NCI-H1092 treated with DMSO at 0.1 percent for 48 hours (cell line): Measurements from ENCODE around the gene CIAO2A.
"Not testable (repeated sequence)": the region's sequence is repeated elsewhere in the genome, so short reads cannot be mapped to it uniquely, and the experiment has no call there.

Experiments used
- DNase-seq: peaks from one replicate; lab custom pipeline; 2025; lab: John Stamatoyannopoulos, UW

Gene CIAO2A

DNA sequence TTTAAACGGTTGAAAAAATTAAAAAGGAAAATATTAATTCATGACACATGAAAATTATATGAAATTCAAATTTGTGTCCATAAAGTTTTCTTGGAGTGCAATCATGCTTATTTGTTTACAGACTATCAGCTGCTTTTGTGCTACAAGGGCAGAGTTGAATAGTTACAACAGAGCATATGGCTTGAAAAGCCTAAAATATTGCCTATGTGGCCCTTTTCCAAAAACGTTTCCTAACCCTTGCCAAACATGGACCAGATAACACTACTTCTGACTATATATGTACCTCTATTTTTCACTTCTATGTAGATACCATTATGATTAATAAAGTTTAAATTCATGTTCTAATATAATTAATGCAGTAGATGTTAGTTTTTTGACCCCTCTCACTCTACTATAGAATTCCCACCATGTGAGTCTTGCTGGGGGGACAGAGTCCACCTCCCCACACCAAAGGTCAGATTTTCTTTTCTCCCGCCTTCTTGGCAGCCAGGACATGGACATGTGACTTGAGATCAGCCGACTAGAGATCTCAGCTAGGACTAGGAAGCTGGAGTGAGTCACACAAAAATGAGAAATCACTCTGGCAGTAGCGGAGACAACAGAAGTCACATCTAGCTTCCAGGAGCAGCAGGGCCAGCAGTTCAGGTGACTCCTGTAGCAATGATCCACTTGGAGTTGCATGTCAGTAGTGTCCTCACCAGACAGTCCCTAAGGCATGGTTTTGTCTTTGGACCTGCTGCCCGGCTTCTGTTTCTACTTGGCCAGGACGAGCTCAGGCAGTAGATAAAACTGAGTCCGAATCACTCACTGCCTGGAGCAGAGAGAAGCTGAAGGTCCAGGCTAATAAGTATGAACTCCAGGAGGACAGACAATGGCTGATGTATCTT, 22.4 kb downstream of the CIAO2A start:
- no peak for DNase-seq

DNA sequence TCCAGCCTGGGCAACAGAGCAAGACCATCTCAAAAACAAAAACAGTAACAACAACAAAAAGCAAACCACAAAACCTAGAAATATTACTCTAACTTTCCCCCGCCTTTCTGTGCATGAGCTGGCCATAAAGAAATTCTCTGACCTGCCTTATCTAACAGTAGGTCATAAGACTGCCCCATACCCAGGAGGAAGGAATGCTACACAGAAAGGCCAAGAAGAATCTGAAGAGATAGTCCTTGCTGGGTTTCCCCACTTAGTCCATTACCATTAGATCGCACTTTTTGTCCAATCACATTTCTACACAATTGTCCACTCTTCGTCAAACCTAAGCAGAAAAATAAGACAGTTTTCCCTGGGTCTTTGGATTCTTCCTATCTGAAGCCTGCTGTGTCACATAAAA, 23.5 kb downstream of the CIAO2A start:
- DNase-seq, result no peak

DNA sequence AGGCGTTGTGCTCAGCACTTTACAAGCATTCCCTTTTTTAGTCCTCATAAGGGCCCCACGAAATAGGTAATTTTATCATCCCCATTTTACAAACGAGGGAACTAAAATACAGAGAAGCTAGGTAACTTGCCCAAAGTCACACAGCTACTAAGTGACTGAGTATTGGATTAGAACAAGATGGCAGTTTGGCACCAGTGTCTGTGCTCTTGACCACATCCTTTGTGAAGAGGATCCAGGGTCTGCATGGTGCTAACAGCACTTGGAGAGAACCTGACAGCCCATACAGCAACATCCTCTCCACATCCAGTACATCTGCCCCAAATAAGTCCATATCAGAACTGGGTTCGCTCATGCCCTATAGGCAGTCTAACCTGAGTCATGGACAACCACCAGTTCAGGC, 25.5 kb downstream of the CIAO2A start:
- no peak for DNase-seq

- peak; percentile 66 for DNase-seq
Observed at GRCh38 chr15:64067564-64068030, 26.0 kb downstream of the CIAO2A start.

GRCh38 chr15:64066451-64066850, 27.2 kb downstream of the CIAO2A start:
- DNase-seq, result no peak

- DNase-seq, result no peak
Observed at GRCh38 chr15:64060716-64061115, 32.9 kb downstream of the CIAO2A start.

- DNase-seq, result not testable (repeated sequence)
Observed at GRCh38 chr15:64059104-64059503, 34.5 kb downstream of the CIAO2A start.

DNA sequence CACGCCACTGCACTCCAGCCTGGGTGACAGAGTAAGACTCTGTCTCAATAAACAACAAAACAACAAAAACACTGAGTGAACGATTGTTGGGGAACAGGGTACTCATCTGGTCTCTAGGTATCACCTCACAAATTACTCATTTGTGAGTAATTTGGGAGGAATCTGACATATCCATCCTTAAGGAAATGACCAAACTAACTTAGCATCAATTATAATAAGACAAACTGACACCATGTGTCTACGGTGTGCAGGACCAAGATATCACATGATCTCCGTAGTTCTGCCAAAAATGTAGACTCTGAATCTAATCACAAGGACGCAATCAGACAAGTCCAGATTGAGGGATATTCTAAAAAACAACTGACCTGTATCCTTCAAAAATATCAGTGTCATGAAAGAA, 35.4 kb downstream of the CIAO2A start:
- no peak for DNase-seq

DNA sequence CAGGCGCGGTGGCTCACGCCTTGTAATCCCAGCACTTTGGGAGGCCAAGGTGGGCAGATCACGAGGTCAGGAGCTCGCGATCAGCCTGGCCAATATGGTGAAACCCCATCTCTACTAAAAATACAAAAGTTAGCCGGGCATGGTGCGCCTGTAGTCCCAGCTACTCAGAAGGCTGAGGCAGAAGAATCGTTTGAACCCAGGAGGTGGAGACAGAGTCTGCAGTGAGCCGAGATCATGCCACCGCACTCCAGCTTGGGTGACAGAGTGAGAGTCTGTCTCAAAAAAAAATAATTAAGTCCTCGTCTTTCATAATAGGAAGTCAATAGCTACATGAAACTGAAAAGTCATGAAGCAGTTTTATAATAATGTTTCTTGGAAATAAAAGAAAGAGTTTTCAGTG, 40.0 kb downstream of the CIAO2A start:
- DNase-seq, result not testable (repeated sequence)

- DNase-seq, result no peak
Observed at GRCh38 chr15:64052925-64053491, 40.6 kb downstream of the CIAO2A start.

DNA sequence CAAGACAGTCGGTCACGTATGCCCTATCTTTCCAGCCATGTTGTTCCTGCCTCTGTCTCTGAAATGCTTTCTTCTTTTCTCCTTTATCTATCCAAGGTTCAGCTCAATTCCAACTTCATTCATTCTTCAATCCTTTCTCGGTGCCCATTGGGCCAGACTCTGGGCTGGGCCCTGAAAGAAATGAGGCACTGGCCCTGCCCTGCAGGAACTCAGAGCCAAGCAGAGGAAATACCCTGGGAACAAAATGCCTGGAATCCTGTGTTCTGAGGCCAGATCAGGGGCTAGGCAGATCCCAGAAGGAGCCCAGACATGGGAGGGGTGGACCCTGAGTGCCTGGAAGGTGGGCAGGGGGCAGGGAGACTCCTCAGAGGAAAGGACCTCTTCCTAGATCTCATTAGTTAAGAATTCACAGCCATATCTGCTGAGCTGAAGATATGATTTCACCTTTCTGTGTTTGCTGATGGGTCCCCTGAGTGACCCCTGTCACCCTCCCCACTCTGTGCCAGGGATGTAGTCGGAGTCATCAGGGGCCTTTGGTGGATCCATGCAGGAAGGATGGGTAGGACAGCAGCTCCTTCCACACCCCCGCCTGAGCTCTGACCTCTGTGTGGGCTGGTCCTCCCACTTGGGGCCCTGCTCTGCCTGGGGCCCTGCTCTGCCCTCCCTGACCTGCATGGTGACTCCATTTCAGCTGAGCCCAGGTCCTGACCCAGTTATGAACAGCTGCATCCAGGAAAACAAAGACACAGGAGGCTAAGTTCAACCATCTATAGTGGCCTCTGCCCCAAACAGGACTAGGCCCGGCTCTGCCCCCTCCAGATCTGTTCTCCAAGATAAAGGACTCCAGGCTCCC, 42.0 kb downstream of the CIAO2A start:
- DNase-seq, result no peak

GRCh38 chr15:64051093-64051402, 42.6 kb downstream of the CIAO2A start:
- DNase-seq, result no peak

- DNase-seq, result peak; percentile 73
Observed at GRCh38 chr15:64050281-64051092, 43.2 kb downstream of the CIAO2A start.

DNA sequence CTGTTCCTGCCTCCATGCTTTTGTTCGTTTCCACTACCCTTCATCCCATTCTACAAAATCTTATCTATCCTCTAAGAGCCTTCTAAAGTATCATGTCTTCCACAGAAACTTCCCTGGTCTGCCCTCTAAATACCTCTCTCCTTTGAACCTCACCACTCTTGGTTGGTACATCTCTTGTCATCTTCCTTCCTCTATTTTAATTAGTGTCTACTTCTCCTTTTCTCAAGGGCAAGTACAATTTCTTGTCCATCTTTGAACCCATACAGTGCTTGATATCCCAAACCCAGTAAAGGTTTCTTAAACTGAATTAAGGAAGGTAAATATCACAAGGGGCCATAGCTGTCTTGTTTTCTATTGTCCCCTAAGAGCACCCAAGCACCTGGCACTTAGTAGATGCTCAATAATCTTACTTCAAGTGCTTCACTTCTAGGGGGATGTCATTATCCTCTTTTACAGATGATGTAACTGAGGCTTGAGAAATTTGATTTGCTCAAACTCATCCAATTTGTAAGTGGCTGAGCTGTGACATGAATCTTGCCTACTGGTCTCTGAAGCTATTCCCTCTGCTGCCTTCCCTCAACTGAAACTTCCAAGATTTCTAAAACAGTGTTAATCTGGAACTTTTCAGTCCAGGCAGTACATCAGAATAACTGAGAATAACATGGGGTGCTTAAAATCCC, 44.7 kb downstream of the CIAO2A start:
- no peak for DNase-seq

GRCh38 chr15:64046421-64047153, 47.1 kb downstream of the CIAO2A start, which contains the start of gene DAPK2:
Gene DAPK2 (minus strand): TSS chr15:64046485. CDS start chr15:64040261, 6,224 bp downstream.
- DNase-seq, result peak; percentile 18

DNA sequence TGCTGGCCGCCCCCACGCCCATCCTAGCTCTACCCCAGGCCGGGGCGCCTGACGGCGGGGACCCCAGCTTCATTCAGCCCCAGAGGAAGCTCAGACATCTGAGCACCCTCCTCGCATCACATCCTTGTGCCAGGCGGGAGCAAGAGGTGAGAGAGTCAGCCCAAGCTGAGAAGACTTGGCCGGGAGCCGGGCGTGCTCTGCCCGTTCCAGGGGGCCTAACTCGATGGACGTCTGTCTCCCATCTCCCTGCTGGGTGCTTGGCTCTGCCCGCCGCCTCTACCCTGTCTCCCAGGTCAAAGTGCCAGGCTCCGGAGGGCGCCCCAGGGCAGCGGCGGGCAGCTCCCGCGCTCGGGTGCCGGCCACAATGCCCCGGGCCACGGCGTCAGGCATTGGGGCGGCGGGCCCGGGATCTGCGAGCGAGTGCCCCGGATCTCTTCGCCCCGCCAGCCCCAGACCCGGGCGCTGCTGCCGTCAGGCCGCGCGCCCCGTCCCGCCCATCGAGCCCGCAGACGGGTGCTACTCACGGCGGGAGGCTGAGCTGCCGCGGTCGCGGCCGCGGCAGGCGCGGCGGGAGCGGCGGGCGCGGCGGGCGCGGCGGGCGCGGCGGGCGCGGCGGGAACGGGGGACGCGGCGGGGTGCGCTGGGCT, 47.7 kb downstream of the CIAO2A start:
- DNase-seq, result peak; percentile 15

DNA sequence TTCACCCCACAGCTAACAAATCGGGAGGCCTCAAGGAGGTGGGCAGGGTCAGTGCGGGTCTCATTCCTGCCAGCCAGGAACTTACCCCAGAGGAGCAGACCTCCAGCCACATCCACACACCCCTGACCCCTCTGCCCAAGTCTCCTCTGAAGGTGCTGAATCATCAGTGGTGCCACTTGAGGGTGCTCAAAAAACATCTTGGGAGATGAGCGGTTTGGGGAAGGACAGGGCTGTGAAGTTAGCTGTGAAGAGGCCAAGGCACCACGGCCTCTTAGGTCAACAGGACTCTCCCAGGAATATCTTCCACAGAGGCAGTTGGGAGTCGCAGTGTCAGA, 48.6 kb downstream of the CIAO2A start:
- DNase-seq, result no peak

GRCh38 chr15:64044300-64045100, 49.1 kb downstream of the CIAO2A start:
- DNase-seq, result no peak
